ENCODE results near the gene ANO8. TPM values are rescaled to one million over a fixed set of nuclear protein-coding genes. Genes with fewer than 3 reads are reported as not detected.

Gene ANO8
- polyA plus RNA-seq, 4 donors, result 1.9 to 5.1 (median 3.9) TPM

DNA sequence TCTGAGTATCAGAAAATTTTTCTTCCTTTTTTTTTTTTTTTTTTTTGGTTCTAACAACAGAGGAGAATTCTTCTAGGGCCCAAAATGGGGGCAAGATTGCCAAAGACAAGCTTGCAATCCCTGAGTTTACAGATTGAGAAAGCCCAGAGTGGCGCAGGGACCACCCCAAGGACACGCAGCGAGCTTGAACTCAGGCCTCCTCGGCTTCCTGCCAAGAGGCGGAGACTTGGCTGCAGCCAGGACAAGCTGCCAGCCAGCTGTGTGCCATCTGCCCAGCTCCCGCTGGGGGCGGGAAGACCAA lies 29.5 kb downstream of the ANO8 start:
- DNase-seq, result no peak
- H3K27ac ChIP-seq (ENCODE audit: low read depth in 1 of 3, low read length in 2 of 3), result peak overlapping the region; percentile 41 to 89 (median 52)
- no peaks in the 10 kb centered on the region for H3K9me3 ChIP-seq (ENCODE audit: control insufficient read depth in 2 of 2, insufficient read depth in 1 of 2, low read depth in 1 of 2, low read length in 1 of 2)
- H3K4me3 ChIP-seq (ENCODE audit: low read depth in 1 of 3, low read length in 3 of 3), result peak overlapping the region in 1 of 3 donors; percentile 91
- WGBS, 3 donors, result 0 to 1% (median 0%) methylated on average over 7 of the region's 7 CpGs
- no peak for FAIRE-seq
- H3K4me1 ChIP-seq (ENCODE audit: control insufficient read depth in 3 of 3, insufficient read depth in 2 of 3, low read depth in 1 of 3, low read length in 2 of 3), result peaks cover 5 to 24% (median 7%) of the 10 kb centered on the region in 3 donors
- H3K36me3 ChIP-seq (ENCODE audit: control insufficient read depth in 3 of 3, insufficient read depth in 2 of 3, low read depth in 1 of 3, low read length in 3 of 3), result peaks cover 0 to 4% (median 0%) of the 10 kb centered on the region in 3 donors
- no peaks in the 10 kb centered on the region for H3K27me3 ChIP-seq (ENCODE audit: control insufficient read depth in 3 of 3, insufficient read depth in 3 of 3, low read length in 3 of 3)

DNA sequence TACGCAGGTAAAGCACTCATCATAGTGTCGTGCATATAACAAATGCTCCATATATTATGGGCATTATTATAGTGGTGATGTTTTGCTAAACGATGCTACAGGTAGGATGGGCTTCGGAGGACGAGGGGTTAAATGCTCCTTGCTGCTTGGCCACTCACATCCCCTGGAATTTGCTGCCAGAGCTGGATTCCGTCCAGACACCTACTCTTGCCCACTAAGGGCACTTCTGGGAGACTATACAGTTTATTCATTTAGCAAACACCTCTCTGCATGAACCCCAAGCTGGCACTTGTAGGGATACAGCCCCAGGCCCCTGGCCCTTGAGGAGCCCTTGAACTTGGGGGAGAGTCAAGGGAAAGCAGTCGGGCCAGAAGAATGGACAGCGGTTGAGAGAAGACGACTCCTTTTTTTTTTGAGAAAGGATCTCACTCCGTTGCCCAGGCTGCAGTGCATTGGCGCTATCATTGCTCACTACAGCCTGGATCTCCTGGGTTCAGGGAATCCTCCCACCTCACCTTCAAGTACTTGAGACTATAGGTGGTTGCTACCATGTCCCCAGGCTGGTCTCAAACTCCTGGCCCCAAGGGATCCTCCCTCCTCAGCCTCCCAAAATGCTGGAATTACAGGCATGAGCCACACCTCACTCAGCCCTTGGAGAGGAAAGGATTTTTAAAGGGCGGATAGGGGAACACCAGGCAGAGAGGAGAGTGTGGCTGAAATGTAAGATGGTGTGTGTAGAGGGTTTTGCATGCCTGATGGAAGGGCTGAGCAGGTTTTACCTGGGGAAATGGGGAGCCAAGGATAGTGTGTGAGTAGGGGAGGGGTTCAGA lies 30.1 kb downstream of the ANO8 start:
- H3K27ac ChIP-seq (ENCODE audit: low read depth in 1 of 3, low read length in 2 of 3), result peak overlapping the region; percentile 41 to 89 (median 52)
- no peaks in the 10 kb centered on the region for H3K9me3 ChIP-seq (ENCODE audit: control insufficient read depth in 2 of 2, insufficient read depth in 1 of 2, low read depth in 1 of 2, low read length in 1 of 2)
- peaks cover 0 to 4% (median 0%) of the 10 kb centered on the region in 3 donors for H3K36me3 ChIP-seq (ENCODE audit: control insufficient read depth in 3 of 3, insufficient read depth in 2 of 3, low read depth in 1 of 3, low read length in 3 of 3)
- H3K4me1 ChIP-seq (ENCODE audit: control insufficient read depth in 3 of 3, insufficient read depth in 2 of 3, low read depth in 1 of 3, low read length in 2 of 3), result peaks cover 5 to 22% (median 7%) of the 10 kb centered on the region in 3 donors
- FAIRE-seq, result no peak
- H3K4me3 ChIP-seq (ENCODE audit: low read depth in 1 of 3, low read length in 3 of 3), result no peak overlapping the region
- 54 to 65% (median 65%) methylated on average over 12 of the region's 12 CpGs for WGBS, 3 donors
- H3K27me3 ChIP-seq (ENCODE audit: control insufficient read depth in 3 of 3, insufficient read depth in 3 of 3, low read length in 3 of 3), result no peaks in the 10 kb centered on the region
- DNase-seq, result no peak

- WGBS, 3 donors, result 61 to 75% (median 72%) methylated on average over 12 of the region's 12 CpGs
- DNase-seq, result no peak
- no peak overlapping the region for H3K27ac ChIP-seq (ENCODE audit: low read depth in 1 of 3, low read length in 2 of 3)
These were observed 30.8 kb downstream of the ANO8 start for GRCh38 chr19:17303940-17304267.

DNA sequence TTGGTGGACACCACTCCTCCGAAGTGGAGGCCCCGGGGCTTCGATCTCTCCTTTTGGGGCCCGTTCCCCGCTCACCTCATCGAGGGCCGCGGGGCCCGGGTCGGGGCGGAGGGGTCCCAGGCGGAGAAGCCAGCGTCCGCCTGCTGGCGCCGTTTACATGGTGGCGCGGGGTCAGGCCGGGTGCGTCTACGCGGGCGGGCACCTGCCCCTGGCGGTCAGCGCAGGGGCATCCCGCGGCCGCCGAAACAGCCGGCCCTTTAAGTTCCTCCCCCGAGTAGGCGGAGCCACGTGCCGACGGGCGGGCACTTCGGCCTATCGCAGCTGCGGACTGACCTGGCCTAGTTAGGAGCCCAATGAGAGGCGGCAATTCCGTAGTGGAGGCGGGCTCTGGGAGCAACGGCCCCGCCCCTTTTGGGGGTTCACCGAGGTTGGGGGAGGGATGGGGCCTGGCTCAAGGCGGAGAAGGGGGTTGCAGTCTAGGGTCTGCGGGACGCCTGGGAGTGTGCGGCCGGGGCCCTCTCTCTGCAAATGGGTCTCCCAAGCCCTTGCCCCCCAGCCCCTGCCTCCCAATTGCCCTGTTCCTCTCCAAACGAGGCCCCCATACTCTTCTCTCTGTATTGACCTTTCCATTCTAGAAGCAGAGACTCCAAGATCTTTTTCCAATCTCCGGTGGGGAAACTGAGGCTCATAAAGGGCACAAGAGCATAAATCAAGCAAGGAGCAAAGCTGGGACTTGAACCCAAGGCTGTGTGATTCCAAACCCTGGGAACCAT lies 31.3 kb downstream of the ANO8 start, which contains the start of gene ABHD8:
Gene ABHD8, minus strand, starts transcription at position 259 of the 773 bp plus-strand sequence. CDS start 1,809 bp downstream, outside the sequence.
- WGBS, 3 donors, result 2 to 3% (median 2%) methylated on average over 41 to 52 of the region's 52 CpGs

More at GRCh38 chr19:17303940-17304267, 30.8 kb downstream of the ANO8 start:
- Histone ChIP-seq H3K4me3 (ENCODE audit: low read depth in 1 of 3, low read length in 3 of 3) (no peak overlapping the region), H3K4me1 (ENCODE audit: control insufficient read depth in 3 of 3, insufficient read depth in 2 of 3, low read depth in 1 of 3, low read length in 2 of 3) (peaks cover 5 to 22% (median 7%) of the 10 kb centered on the region in 3 donors), H3K9me3 (ENCODE audit: control insufficient read depth in 2 of 2, insufficient read depth in 1 of 2, low read depth in 1 of 2, low read length in 1 of 2) (no peaks in the 10 kb centered on the region), H3K36me3 (ENCODE audit: control insufficient read depth in 3 of 3, insufficient read depth in 2 of 3, low read depth in 1 of 3, low read length in 3 of 3) (peaks cover 0 to 4% (median 0%) of the 10 kb centered on the region in 3 donors), H3K27me3 (ENCODE audit: control insufficient read depth in 3 of 3, insufficient read depth in 3 of 3, low read length in 3 of 3) (no peaks in the 10 kb centered on the region)
- FAIRE-seq, result no peak

GRCh38 chr19:17302391-17303166 lies 32.1 kb downstream of the ANO8 start:
- Histone ChIP-seq H3K27me3 (ENCODE audit: control insufficient read depth in 3 of 3, insufficient read depth in 3 of 3, low read length in 3 of 3) (no peaks in the 10 kb centered on the region), H3K36me3 (ENCODE audit: control insufficient read depth in 3 of 3, insufficient read depth in 2 of 3, low read depth in 1 of 3, low read length in 3 of 3) (peaks cover 0 to 4% (median 0%) of the 10 kb centered on the region in 3 donors), H3K27ac (ENCODE audit: low read depth in 1 of 3, low read length in 2 of 3) (peak overlapping the region in 1 of 3 donors; percentile 40), H3K4me1 (ENCODE audit: control insufficient read depth in 3 of 3, insufficient read depth in 2 of 3, low read depth in 1 of 3, low read length in 2 of 3) (peaks cover 5 to 22% (median 7%) of the 10 kb centered on the region in 3 donors), H3K9me3 (ENCODE audit: control insufficient read depth in 2 of 2, insufficient read depth in 1 of 2, low read depth in 1 of 2, low read length in 1 of 2) (no peaks in the 10 kb centered on the region), H3K4me3 (ENCODE audit: low read depth in 1 of 3, low read length in 3 of 3) (peak overlapping the region; percentile 54 to 70 (median 60))
- WGBS, 3 donors, result 18 to 25% (median 21%) methylated on average over 16 to 29 of the region's 29 CpGs
- DNase-seq (peak in 1 of 2 donors; percentile 28), FAIRE-seq (no peak)

More for the DNA sequence above, 31.3 kb downstream of the ANO8 start, which contains the start of gene ABHD8:
- Histone ChIP-seq H3K27ac (ENCODE audit: low read depth in 1 of 3, low read length in 2 of 3) (peak within 1 kb of the TSS in 1 of 3 donors; percentile 40), H3K4me1 (ENCODE audit: control insufficient read depth in 3 of 3, insufficient read depth in 2 of 3, low read depth in 1 of 3, low read length in 2 of 3) (peaks cover 5 to 22% (median 7%) of the 10 kb centered on the region in 3 donors), H3K27me3 (ENCODE audit: control insufficient read depth in 3 of 3, insufficient read depth in 3 of 3, low read length in 3 of 3) (no peaks in the 10 kb centered on the region), H3K9me3 (ENCODE audit: control insufficient read depth in 2 of 2, insufficient read depth in 1 of 2, low read depth in 1 of 2, low read length in 1 of 2) (no peaks in the 10 kb centered on the region), H3K36me3 (ENCODE audit: control insufficient read depth in 3 of 3, insufficient read depth in 2 of 3, low read depth in 1 of 3, low read length in 3 of 3) (peaks cover 0 to 4% (median 0%) of the 10 kb centered on the region in 3 donors), H3K4me3 (ENCODE audit: low read depth in 1 of 3, low read length in 3 of 3) (peak within 1 kb of the TSS; percentile 54 to 70 (median 60))
- DNase-seq, result peak; percentile 92 to 96
- FAIRE-seq, result no peak

DNA sequence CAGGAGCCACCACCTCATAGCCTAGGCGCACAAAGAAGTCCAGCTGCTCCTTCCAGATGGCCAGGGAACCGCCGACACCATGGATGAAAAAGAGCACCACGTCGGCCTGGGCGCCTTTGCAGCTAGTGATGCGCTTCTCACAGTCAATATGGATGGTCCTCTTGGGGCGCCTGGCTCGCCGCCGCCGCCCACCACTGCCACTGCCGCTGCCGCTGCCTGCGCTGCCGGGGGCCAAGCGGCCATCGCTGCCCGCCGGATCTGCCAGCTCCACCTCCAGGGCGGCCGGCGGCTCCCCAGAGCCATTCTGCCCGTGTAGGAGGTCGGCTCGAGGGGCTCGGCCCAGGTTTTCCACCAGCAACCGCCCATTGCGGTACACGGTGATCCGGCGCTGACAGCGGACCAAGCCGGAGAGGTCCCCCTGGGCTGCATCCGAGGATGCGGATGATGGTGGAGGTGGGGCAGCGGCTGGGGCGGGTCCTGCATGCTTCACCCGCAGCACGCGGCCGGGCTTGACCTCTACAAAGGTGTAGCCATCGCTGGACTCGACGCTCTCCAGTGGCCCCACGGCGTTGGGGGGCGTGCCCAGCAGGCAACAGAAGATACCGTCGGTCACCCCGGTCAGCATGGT lies 33.5 kb downstream of the ANO8 start:
- H3K4me3 ChIP-seq (ENCODE audit: low read depth in 1 of 3, low read length in 3 of 3), result no peak overlapping the region
- no peak overlapping the region for H3K27ac ChIP-seq (ENCODE audit: low read depth in 1 of 3, low read length in 2 of 3)
- no peaks in the 10 kb centered on the region for H3K27me3 ChIP-seq (ENCODE audit: control insufficient read depth in 3 of 3, insufficient read depth in 3 of 3, low read length in 3 of 3)
- peaks cover 5 to 19% (median 7%) of the 10 kb centered on the region in 3 donors for H3K4me1 ChIP-seq (ENCODE audit: control insufficient read depth in 3 of 3, insufficient read depth in 2 of 3, low read depth in 1 of 3, low read length in 2 of 3)
- WGBS, 3 donors, result 95 to 96% (median 95%) methylated on average over 45 to 51 of the region's 51 CpGs
- FAIRE-seq, result no peak
- no peak for DNase-seq
- no peaks in the 10 kb centered on the region for H3K9me3 ChIP-seq (ENCODE audit: control insufficient read depth in 2 of 2, insufficient read depth in 1 of 2, low read depth in 1 of 2, low read length in 1 of 2)
- peaks cover 0 to 4% (median 0%) of the 10 kb centered on the region in 3 donors for H3K36me3 ChIP-seq (ENCODE audit: control insufficient read depth in 3 of 3, insufficient read depth in 2 of 3, low read depth in 1 of 3, low read length in 3 of 3)

DNA sequence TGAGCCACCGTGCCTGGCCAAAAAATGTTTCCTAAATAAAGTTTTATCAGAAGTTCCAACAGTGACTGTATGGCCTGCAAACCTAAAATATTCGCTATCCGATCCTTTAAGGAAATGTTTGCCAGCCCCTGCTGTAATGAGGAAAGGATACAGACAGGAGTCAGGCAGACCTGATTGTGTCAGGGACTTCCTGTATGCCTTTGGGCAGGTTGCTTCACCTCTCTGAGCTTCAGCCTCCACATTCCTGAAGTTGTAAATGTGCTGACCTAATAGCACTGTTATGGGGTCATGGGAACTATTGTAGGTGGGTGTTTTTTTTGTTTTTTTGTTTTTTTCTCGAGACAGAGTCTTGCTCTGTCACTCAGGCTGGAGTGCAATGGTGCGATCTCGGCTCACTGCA lies 37.7 kb downstream of the ANO8 start:
- no peak for FAIRE-seq
- H3K4me1 ChIP-seq (ENCODE audit: control insufficient read depth in 3 of 3, insufficient read depth in 2 of 3, low read depth in 1 of 3, low read length in 2 of 3), result peaks cover 0 to 2% (median 0%) of the 10 kb centered on the region in 3 donors
- no peaks in the 10 kb centered on the region for H3K27me3 ChIP-seq (ENCODE audit: control insufficient read depth in 3 of 3, insufficient read depth in 3 of 3, low read length in 3 of 3)
- peaks cover 0 to 17% (median 0%) of the 10 kb centered on the region in 3 donors for H3K36me3 ChIP-seq (ENCODE audit: control insufficient read depth in 3 of 3, insufficient read depth in 2 of 3, low read depth in 1 of 3, low read length in 3 of 3)
- DNase-seq, result no peak
- no peak overlapping the region for H3K4me3 ChIP-seq (ENCODE audit: low read depth in 1 of 3, low read length in 3 of 3)
- peaks cover 0 to 3% of the 10 kb centered on the region in 2 donors for H3K9me3 ChIP-seq (ENCODE audit: control insufficient read depth in 2 of 2, insufficient read depth in 1 of 2, low read depth in 1 of 2, low read length in 1 of 2)
- H3K27ac ChIP-seq (ENCODE audit: low read depth in 1 of 3, low read length in 2 of 3), result no peak overlapping the region
- WGBS, 3 donors, result 91 to 96% (median 94%) methylated on average over 6 of the region's 6 CpGs

Data from small intestine (tissue), 7 donors.